ENCODE data around the gene FLOT2.
"Not testable (repeated sequence)": the region's sequence is repeated elsewhere in the genome, so short reads cannot be mapped to it uniquely, and the experiment has no call there.

The FLOT2 gene

DNA sequence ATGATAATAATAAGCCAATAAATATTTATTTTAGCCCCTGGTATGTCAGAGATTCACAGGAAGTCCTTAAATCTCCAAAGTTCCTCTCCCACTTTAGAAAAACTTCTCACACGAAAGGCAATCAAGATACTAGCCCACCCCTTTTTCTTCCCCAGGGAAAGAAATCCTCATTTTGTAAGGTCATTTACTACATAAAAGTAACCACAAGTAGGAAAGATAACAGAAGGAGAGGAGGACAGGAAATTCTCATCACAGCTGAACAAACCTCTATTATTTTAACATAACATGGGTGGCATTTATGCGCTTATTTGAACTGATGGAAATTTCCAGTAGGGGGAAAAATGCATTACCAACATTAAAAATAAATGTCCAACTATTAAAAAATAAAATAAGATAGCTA, 58.3 kb downstream of the FLOT2 start:
- DNase-seq, result no peak

GRCh38 chr17:28836541-28836940, 61.0 kb downstream of the FLOT2 start:
- not testable (repeated sequence) for DNase-seq

- no peak for DNase-seq
Observed at GRCh38 chr17:28834420-28834819, 63.1 kb downstream of the FLOT2 start.

All from CD4-positive, alpha-beta T cell treated with Interleukin-6 for 4 hours (primary cell).